ENCODE data around the gene LUM.

DNA sequence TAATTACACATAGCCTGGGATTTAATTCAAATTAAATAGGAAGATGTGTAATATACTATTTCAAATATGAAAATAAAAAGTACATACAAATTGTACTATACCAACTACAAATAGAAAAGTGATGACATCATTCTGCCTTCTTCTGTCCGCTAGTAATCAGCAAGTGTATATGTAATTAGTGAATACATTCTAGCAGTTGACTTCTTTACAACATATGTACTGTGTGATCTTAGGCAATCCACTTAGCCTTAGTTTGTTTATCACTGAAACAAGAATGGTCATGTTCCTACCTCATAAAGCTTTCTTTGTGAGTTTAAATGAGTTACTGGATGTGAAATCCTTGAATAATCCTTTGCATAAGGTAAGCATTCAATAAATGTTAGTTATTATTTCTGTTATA lies 7.8 kb upstream of the LUM start:
- TF ChIP-seq CTCF (conservative IDR thresholded peaks at IDR 0.05 in 1 of 2, IDR thresholded peaks at IDR 0.05 in 1 of 2; ENCODE audit: low read depth in 1 of 2, low read length in 2 of 2) (no peak), EZH2 (IDR thresholded peaks at IDR 0.05; ENCODE audit: low read length, missing control alignments) (no peak)

Data from fibroblast of lung (primary cell).